ENCODE measurements around the gene DQX1. TPM values are rescaled to one million over a fixed set of nuclear protein-coding genes. Genes with fewer than 3 reads are reported as not detected.

DQX1 gene
- total and polyA plus RNA-seq, 2 of the 4 experiments (the other 2 are of a cell fraction): 0.07 TPM; not detected in 1

- no peak for TF ChIP-seq USF2 (IDR thresholded peaks at IDR 0.05; ENCODE audit: low read depth, low read length)
Measured at GRCh38 chr2:74548285-74548899, 22.4 kb upstream of the DQX1 start (continued).

- DNase-seq (no peak), ATAC-seq (ENCODE audit: low read depth) (no peak)
- peaks cover 4% of the 10 kb centered on the region; the same call in 1 of the 2 replicates for H3K9me1 ChIP-seq (ENCODE audit: insufficient read depth, low read length)
- H3K56ac ChIP-seq (ENCODE audit: extremely low read depth, insufficient read depth, low read length): no peak overlapping the region
- no peak overlapping the region for H2BK5ac ChIP-seq (ENCODE audit: low read depth, low read length, poor library complexity, severe bottlenecking)
- H2BK120ac ChIP-seq (ENCODE audit: low read depth, low read length): no peak overlapping the region
- H4K20me1 ChIP-seq (ENCODE audit: insufficient read depth, low read length): no peaks in the 10 kb centered on the region
- no peak overlapping the region for H3K4ac ChIP-seq (ENCODE audit: low read depth, low read length)
- dilution Hi-C loops (cut with HindIII; ENCODE audit: low sequenced_read_pairs, unreplicated experiment) (no loop called here), in situ Hi-C loops (cut with MboI; ENCODE audit: low sequenced_read_pairs) (no loop called here), intact Hi-C loops (cut with micrococcal nuclease) (no loop called here)
- WGBS, 2 experiments (ENCODE audit: extremely low coverage in 2 of 2, insufficient read length in 1 of 2): 100% methylated on average over 1 of the region's 3 CpGs; no CpG with 5 or more reads in 1 of the 2 experiments
- TF ChIP-seq BHLHE40 (IDR thresholded peaks at IDR 0.05; ENCODE audit: low read depth, low read length): no peak
- no peak for TF ChIP-seq MAZ (IDR thresholded peaks at IDR 0.05; ENCODE audit: borderline replicate concordance, low read depth, low read length)
- TF ChIP-seq MXI1 (IDR thresholded peaks at IDR 0.05; ENCODE audit: borderline replicate concordance, low read depth, low read length): no peak
- no peak for TF ChIP-seq NFE2L2 (IDR thresholded peaks at IDR 0.05; ENCODE audit: low read depth, low read length)
- no peak for TF ChIP-seq ELK1 (IDR thresholded peaks at IDR 0.05; ENCODE audit: borderline replicate concordance, low read depth, low read length)
- TF ChIP-seq SMC3 (IDR thresholded peaks at IDR 0.05; ENCODE audit: low read depth, low read length): no peak
- TF ChIP-seq, protein P1, sequence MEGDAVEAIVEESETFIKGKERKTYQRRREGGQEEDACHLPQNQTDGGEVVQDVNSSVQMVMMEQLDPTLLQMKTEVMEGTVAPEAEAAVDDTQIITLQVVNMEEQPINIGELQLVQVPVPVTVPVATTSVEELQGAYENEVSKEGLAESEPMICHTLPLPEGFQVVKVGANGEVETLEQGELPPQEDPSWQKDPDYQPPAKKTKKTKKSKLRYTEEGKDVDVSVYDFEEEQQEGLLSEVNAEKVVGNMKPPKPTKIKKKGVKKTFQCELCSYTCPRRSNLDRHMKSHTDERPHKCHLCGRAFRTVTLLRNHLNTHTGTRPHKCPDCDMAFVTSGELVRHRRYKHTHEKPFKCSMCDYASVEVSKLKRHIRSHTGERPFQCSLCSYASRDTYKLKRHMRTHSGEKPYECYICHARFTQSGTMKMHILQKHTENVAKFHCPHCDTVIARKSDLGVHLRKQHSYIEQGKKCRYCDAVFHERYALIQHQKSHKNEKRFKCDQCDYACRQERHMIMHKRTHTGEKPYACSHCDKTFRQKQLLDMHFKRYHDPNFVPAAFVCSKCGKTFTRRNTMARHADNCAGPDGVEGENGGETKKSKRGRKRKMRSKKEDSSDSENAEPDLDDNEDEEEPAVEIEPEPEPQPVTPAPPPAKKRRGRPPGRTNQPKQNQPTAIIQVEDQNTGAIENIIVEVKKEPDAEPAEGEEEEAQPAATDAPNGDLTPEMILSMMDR (conservative IDR thresholded peaks at IDR 0.05; ENCODE audit: low read depth, low read length): no peak
- TF ChIP-seq CEBPB (IDR thresholded peaks at IDR 0.05; ENCODE audit: low read depth, low read length): no peak
- TF ChIP-seq CHD1 (IDR thresholded peaks at IDR 0.05; ENCODE audit: low read depth, low read length): no peak
- TF ChIP-seq POLR2A (IDR thresholded peaks at IDR 0.05; ENCODE audit: low read depth, low read length): no peak
- H2AK9ac ChIP-seq (replicated peaks; ENCODE audit: low read depth, low read length, poor library complexity): no peak overlapping the region
- ChIA-PET CTCF (no interaction called here), POLR2A (ENCODE audit: unreplicated experiment) (no interaction called here)
- no peak overlapping the region for H3K4me2 ChIP-seq (ENCODE audit: low read depth, low read length)
- H2BK20ac ChIP-seq (ENCODE audit: low read depth, low read length): no peak overlapping the region
- no peaks in the 10 kb centered on the region for H3K9me3 ChIP-seq (ENCODE audit: control insufficient read depth, insufficient read depth, low read length)
- H3K79me1 ChIP-seq (ENCODE audit: low read depth in 1 of 2, low read length in 2 of 2): peaks cover 12 to 21% of the 10 kb centered on the region in 2 experiments; a peak in 3 of 4 replicates
- no peak overlapping the region for H4K5ac ChIP-seq (ENCODE audit: low read depth, low read length)
- H3K18ac ChIP-seq (ENCODE audit: low read depth, low read length): no peak overlapping the region
- no peak overlapping the region for H3K9ac ChIP-seq (ENCODE audit: low read depth, low read length)
- no peak overlapping the region for H2AFZ ChIP-seq (replicated peaks; ENCODE audit: low read length, poor library complexity)
- peaks cover 11% of the 10 kb centered on the region for H3K4me1 ChIP-seq (ENCODE audit: control insufficient read depth, insufficient read depth, low read length)
- H4K8ac ChIP-seq (ENCODE audit: low read depth in 2 of 2, low read length in 2 of 2): no peak overlapping the region
- no peak overlapping the region for H3K23ac ChIP-seq (ENCODE audit: low read depth, low read length)
- no peak overlapping the region for H3K27ac ChIP-seq (ENCODE audit: insufficient read depth, low read length)
- H3K4me3 ChIP-seq (ENCODE audit: insufficient read depth, low read depth, low read length): no peak overlapping the region
- peaks cover 9% of the 10 kb centered on the region; the same call in 1 of the 2 replicates for H3K36me3 ChIP-seq (ENCODE audit: control insufficient read depth, insufficient read depth, low read length)
- H2BK15ac ChIP-seq (ENCODE audit: low read depth, low read length): no peak overlapping the region
- H2AK5ac ChIP-seq (ENCODE audit: low read depth, low read length): no peak overlapping the region
- H3K27me3 ChIP-seq (ENCODE audit: control insufficient read depth, insufficient read depth, low read length): no peaks in the 10 kb centered on the region
- no peak overlapping the region for H3K14ac ChIP-seq (replicated peaks; ENCODE audit: low read depth, low read length)
- no peak overlapping the region for H4K91ac ChIP-seq (ENCODE audit: insufficient read depth, low read depth, low read length)
- no TSS peak for BruUV-seq (replicated peaks)
Measured at GRCh38 chr2:74546004-74546403, 20.0 kb upstream of the DQX1 start.

Measured in IMR-90 (cell line).